K562 (cell line): ENCODE measurements around the gene TULP1. TPM values are rescaled to one million over a fixed set of nuclear protein-coding genes. Genes with fewer than 3 reads are reported as not detected.

Experiments
- ATAC-seq: fragments of 200-7000 bp; cut with Tn5 transposase; 3 replicates; pipeline ENCODE4 v1.9.1; 2020; ENCODE audit warnings: moderate library complexity
- BruUV-seq: library from RNA; stranded (reverse); fragments of 400-500 nt; replicated peaks from 2 replicates; lab custom pipeline; 2021; lab: Mats Ljungman, UMichigan
- CTCF ChIA-PET: fragments of 300-600 bp; formaldehyde crosslinking; extraction: SDS; loops from one replicate; lab custom pipeline; 2021; ENCODE audit warnings: low intra/inter-chr PET ratio; lab: Yijun Ruan, JAX
- POLR2A ChIA-PET: fragments of 300-600, 350-650 bp; sonication (Branson Sonifier 250); formaldehyde crosslinking; extraction: SDS; loops from one replicate; lab custom pipeline; 2021; ENCODE audit warnings: antibody characterized with exemption, inconsistent platforms; lab: Yijun Ruan, JAX
- DNase-seq, 4 experiments: peaks; one replicate each; pipeline versions ENCODE4 v3.0.0 to v3.0.0-alpha.2; 2011 to 2018; ENCODE audit warnings: low spot score in 3 of 4, mixed read lengths in 3 of 4; ENCODE audit errors: extremely low read depth in 1 of 4
- FAIRE-seq: peaks from 2 replicates; lab custom pipeline; 2011; peaks lifted over from hg19 to GRCh38; lab: Jason Lieb, UNC
- H2AFZ ChIP-seq: 2 replicates; pipeline ENCODE4 v1.6.0; 2011; ENCODE audit warnings: low read depth, low read length, control low read depth, inconsistent platforms
- H3K27ac ChIP-seq: fragments of 200-600 bp; 3 replicates; pipeline ENCODE4 v1.8.0; 2011; ENCODE audit warnings: low read depth, mild to moderate bottlenecking, control low read depth, inconsistent platforms, low read length, moderate library complexity, mixed read lengths; ENCODE audit errors: extremely low read depth
- H3K27me3 ChIP-seq, 2 experiments: fragments of 300-600 bp in 1 of 2; 2 replicates in 1 of 2; 3 replicates in 1 of 2; pipeline versions ENCODE4 v1.6.0 to v1.8.0; 2011; ENCODE audit warnings: inconsistent platforms in 2 of 2, low read length in 2 of 2, mild to moderate bottlenecking in 1 of 2, mixed read lengths in 1 of 2, moderate library complexity in 1 of 2; ENCODE audit not compliant: control insufficient read depth in 2 of 2, insufficient read depth in 2 of 2
- H3K36me3 ChIP-seq: fragments of 300-600 bp; 3 replicates; pipeline ENCODE4 v1.8.0; 2011; ENCODE audit warnings: mild to moderate bottlenecking, low read length, inconsistent platforms; ENCODE audit not compliant: control insufficient read depth, insufficient read depth
- H3K4me1 ChIP-seq, 2 experiments: fragments of 200-600 bp in 1 of 2; replicated peaks in 1 of 2; 2 replicates in 1 of 2; 3 replicates in 1 of 2; pipeline versions ENCODE4 v1.5.1 to v1.8.0; 2011; ENCODE audit warnings: inconsistent platforms in 2 of 2, low read length in 2 of 2, mild to moderate bottlenecking in 1 of 2, mixed read lengths in 1 of 2, moderate library complexity in 1 of 2; ENCODE audit not compliant: control insufficient read depth in 2 of 2, insufficient read depth in 2 of 2
- H3K4me2 ChIP-seq: 2 replicates; pipeline ENCODE4 v1.6.1; 2011; ENCODE audit warnings: low read length, control low read depth, inconsistent platforms, mixed read lengths; ENCODE audit not compliant: insufficient read depth
- H3K4me3 ChIP-seq: fragments of 200-600 bp; sonication (generic), shearing (Covaris generic); 2 replicates; pipeline ENCODE4 v1.5.1; 2016; ENCODE audit warnings: control low read depth, inconsistent platforms
- H3K79me2 ChIP-seq: fragments of 200-600 bp; 3 replicates; pipeline ENCODE4 v1.8.0; 2011; ENCODE audit warnings: low read length, inconsistent platforms; ENCODE audit not compliant: control insufficient read depth, insufficient read depth
- H3K9ac ChIP-seq, 2 experiments: 2 replicates each; pipeline versions ENCODE4 v1.6.0 to v1.6.1; 2011; ENCODE audit warnings: low read depth in 2 of 2, low read length in 2 of 2, control low read depth in 1 of 2, inconsistent platforms in 1 of 2, mild to moderate bottlenecking in 1 of 2, mixed read lengths in 1 of 2; ENCODE audit not compliant: insufficient read depth in 1 of 2
- H3K9me1 ChIP-seq: one replicate; pipeline ENCODE4 v1.6.0; 2011; ENCODE audit warnings: inconsistent platforms, mild to moderate bottlenecking, low read length, moderate library complexity; ENCODE audit not compliant: control insufficient read depth, insufficient read depth
- H3K9me3 ChIP-seq: replicated peaks from 2 replicates; pipeline ENCODE4 v1.5.1; 2011; ENCODE audit warnings: low read depth, low read length, inconsistent platforms; ENCODE audit not compliant: control insufficient read depth, insufficient read depth
- H4K20me1 ChIP-seq: replicated peaks from 2 replicates; pipeline ENCODE4 v1.6.1; 2011; ENCODE audit warnings: low read length, inconsistent platforms, mixed read lengths; ENCODE audit not compliant: control insufficient read depth, insufficient read depth
- ARID3A ChIP-seq: IDR thresholded peaks from 2 replicates; pipeline ENCODE4 v1.6.1; 2012; ENCODE audit warnings: low read depth, low read length, improper control_type of control experiment, borderline replicate concordance
- FIP1L1 ChIP-seq: fragments of 200-400 bp; formaldehyde crosslinking; IDR thresholded peaks from 2 replicates; pipeline ENCODE4 v1.6.1; 2018; ENCODE audit warnings: mild to moderate bottlenecking, low read depth, low read length; ENCODE audit not compliant: poor library complexity, severe bottlenecking
- JUN ChIP-seq, 2 experiments: sonication (generic) in 1 of 2; formaldehyde crosslinking in 1 of 2; IDR thresholded peaks; 2 replicates each; pipeline versions ENCODE4 v1.6.1 to v1.8.0; 2012 to 2022; ENCODE audit warnings: borderline replicate concordance in 2 of 2, mild to moderate bottlenecking in 2 of 2, improper control_type of control experiment in 1 of 2, low read depth in 1 of 2, low read length in 1 of 2, missing genetic modification reagents in 1 of 2
- LEF1 ChIP-seq: fragments of 450-650 bp; IDR thresholded peaks from 2 replicates; pipeline ENCODE4 v1.6.1; 2016; ENCODE audit warnings: mild to moderate bottlenecking
- MAFG ChIP-seq: fragments of 450-650 bp; conservative IDR thresholded peaks from 2 replicates; pipeline ENCODE4 v1.6.1; 2016; ENCODE audit warnings: missing genetic modification characterization, missing compliant biosample characterization
- MEF2D ChIP-seq: conservative IDR thresholded peaks from 2 replicates; pipeline ENCODE4 v1.6.1; 2016; ENCODE audit warnings: low read depth, missing genetic modification characterization, missing compliant biosample characterization
- SIN3A ChIP-seq, 2 experiments: fragments of 150-350 bp in 1 of 2; IDR thresholded peaks; 2 replicates each; pipeline ENCODE4 v1.6.1; 2011 to 2016; ENCODE audit warnings: borderline replicate concordance in 2 of 2, low read depth in 2 of 2, low read length in 2 of 2, mild to moderate bottlenecking in 2 of 2, moderate library complexity in 2 of 2; ENCODE audit not compliant: control insufficient read depth in 1 of 2
- ZC3H8 ChIP-seq: fragments of 450-650 bp; IDR thresholded peaks from 2 replicates; pipeline ENCODE4 v1.6.1; 2017
- ZNF143 ChIP-seq: sonication (generic); formaldehyde crosslinking; IDR thresholded peaks from 2 replicates; pipeline ENCODE4 v1.9.0; 2022; ENCODE audit warnings: mild to moderate bottlenecking, missing genetic modification reagents
- ZNF212 ChIP-seq: fragments of 450-650 bp; formaldehyde crosslinking; IDR thresholded peaks from 2 replicates; pipeline ENCODE4 v1.4.0; 2020; ENCODE audit warnings: mild to moderate bottlenecking
- ZNF76 ChIP-seq: fragments of 250-450 bp; sonication (Bioruptor Pico); IDR thresholded peaks from 2 replicates; pipeline ENCODE4 v1.4.0; 2020; ENCODE audit warnings: mild to moderate bottlenecking, moderate library complexity, borderline replicate concordance
- WGBS: fragments of 100-300 bp; shearing (Covaris generic); methylation state at CpG from one replicate; pipeline ENCODE4 v1.1.6; 2016; ENCODE audit warnings: low coverage, mixed read lengths; ENCODE audit not compliant: insufficient coverage; ENCODE audit errors: missing lambda C conversion rate; 5-methylcytosine and 5-hydroxymethylcytosine counted together
- in situ Hi-C: fragments of 300-500 bp; cut with MboI; formaldehyde crosslinking; loops from 4 replicates; pipeline ENCODE4 v1.15.0; 2018; ENCODE audit warnings: inconsistent platforms, mixed read lengths
- intact Hi-C: fragments of 100-400 bp; cut with micrococcal nuclease; formaldehyde crosslinking; loops from 2 replicates; pipeline ENCODE4 v1.14.2; 2022
- polyA plus RNA-seq, 8 experiments: library from polyadenylated mRNA; depleted of rRNA in 4 of 8; stranded (reverse) in 5 of 8; unstranded in 3 of 8; fragments of >200 nt; fragmentation: Nextera tagmentation in 2 of 8; fragmentation: Illumina TruSeq in 1 of 8; extraction: Ambion mirVana in 2 of 8; extraction: Trizol in 1 of 8; gene quantifications; 2 replicates each; pipeline versions ENCODE4 v1.2.1 to v1.2.3, GENCODE V29; 2011 to 2014; ENCODE audit warnings: inconsistent platforms in 1 of 8, missing spikeins in 1 of 8
- total RNA-seq, 7 experiments: library from RNA; depleted of rRNA in 6 of 7; stranded (reverse); fragments of >200 nt in 6 of 7; fragmentation: Illumina TruSeq in 2 of 7; extraction: Trizol in 2 of 7; gene quantifications; 2 replicates each; pipeline versions ENCODE4 v1.2.1 to v1.2.3, GENCODE V29; 2011 to 2021; ENCODE audit warnings: low replicate concordance in 1 of 7
- TF ChIP-seq, protein P1 (sequence below): fragments of 250-450 bp; sonication (Bioruptor Pico); IDR thresholded peaks from 2 replicates; pipeline ENCODE4 v1.8.0; 2022; ENCODE audit warnings: moderate library complexity, mild to moderate bottlenecking, inconsistent platforms
- TF ChIP-seq, protein P2 (sequence below): sonication (generic); formaldehyde crosslinking; IDR thresholded peaks from 2 replicates; pipeline ENCODE4 v1.8.0; 2022; ENCODE audit warnings: mild to moderate bottlenecking, missing genetic modification reagents

TULP1 gene
- total and polyA plus RNA-seq, 9 of the 15 experiments (the other 6 are each of a cell fraction or from before 2014, with no cell fraction given) = 0.06 to 0.17 (median 0.09) TPM; not detected in 6

DNA sequence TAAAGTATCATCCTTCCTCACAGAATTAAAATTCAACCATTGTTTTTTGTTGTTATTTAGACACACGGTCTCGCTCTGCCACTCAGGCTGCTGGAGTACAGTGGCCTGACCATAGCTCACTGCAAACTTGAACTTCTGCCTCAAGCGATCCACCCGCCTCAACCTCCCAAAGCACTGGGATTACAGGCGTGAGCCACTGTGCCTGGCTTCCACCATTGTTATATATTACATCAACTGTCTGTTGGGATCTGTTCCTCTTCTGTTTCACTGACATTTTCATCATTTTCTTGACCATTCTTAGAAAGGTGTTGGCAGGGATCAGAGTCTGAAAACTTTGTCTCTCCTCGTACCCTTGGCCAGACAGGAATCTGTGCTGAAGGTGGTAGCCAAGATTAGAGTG, 21.3 kb upstream of the TULP1 start (continued):
- no peak for TF ChIP-seq ARID3A
- no peak for TF ChIP-seq ZC3H8
- no peak for TF ChIP-seq FIP1L1
- TF ChIP-seq ZNF143 (CRISPR knock-in tag) = no peak
- no peak for TF ChIP-seq LEF1
- TF ChIP-seq, protein P1, sequence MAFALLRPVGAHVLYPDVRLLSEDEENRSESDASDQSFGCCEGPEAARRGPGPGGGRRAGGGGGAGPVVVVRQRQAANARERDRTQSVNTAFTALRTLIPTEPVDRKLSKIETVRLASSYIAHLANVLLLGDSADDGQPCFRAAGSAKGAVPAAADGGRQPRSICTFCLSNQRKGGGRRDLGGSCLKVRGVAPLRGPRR (CRISPR knock-in tag) = no peak

DNA sequence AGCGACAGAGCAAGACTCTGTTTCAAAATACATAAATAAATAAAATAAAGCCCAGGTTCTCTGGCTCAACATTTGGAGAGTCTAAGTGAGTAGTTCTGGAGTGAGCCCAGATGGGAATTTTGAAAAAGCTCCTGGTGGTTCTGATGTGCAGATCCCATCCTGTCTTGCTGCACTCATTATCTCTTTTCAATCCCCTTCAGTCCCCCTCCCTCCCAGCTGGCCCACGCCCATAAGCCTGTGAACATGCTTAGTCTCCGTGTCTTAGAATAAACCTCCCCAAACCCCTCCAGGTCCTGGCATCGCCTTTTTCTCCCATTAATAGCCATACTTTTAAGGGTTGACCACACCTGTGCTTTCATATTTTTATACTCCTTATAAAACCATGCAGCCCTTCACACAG, 19.4 kb upstream of the TULP1 start:
- DNase-seq = no peak
- Histone ChIP-seq H2AFZ (no peak overlapping the region), H4K20me1 (no peaks in the 10 kb centered on the region), H3K9ac (no peak overlapping the region), H3K27ac (no peak overlapping the region), H3K36me3 (no peaks in the 10 kb centered on the region), H3K9me3 (no peaks in the 10 kb centered on the region), H3K9me1 (peaks cover 3% of the 10 kb centered on the region), H3K4me3 (no peak overlapping the region), H3K4me1 (no peaks in the 10 kb centered on the region)
- POLR2A ChIA-PET = no interaction called here
- in situ Hi-C loops = no loop called here
- WGBS = 0% methylated on average over 4 of the region's 4 CpGs
- no peak for ATAC-seq
- intact Hi-C loops = no loop called here
- no peak for FAIRE-seq
- TF ChIP-seq ZNF212 (no peak), MAFG (tag) (no peak), SIN3A (IDR thresholded peaks at IDR 0.05; ENCODE audit: borderline replicate concordance in 2 of 2, control insufficient read depth in 1 of 2, low read depth in 2 of 2, low read length in 2 of 2) (no peak), ZNF76 (no peak), MEF2D (tag) (no peak), JUN (IDR thresholded peaks at IDR 0.05; ENCODE audit: borderline replicate concordance, low read depth, low read length) (no peak), JUN (CRISPR knock-in tag; IDR thresholded peaks at IDR 0.05; ENCODE audit: borderline replicate concordance) (no peak)
- TF ChIP-seq, protein P2, sequence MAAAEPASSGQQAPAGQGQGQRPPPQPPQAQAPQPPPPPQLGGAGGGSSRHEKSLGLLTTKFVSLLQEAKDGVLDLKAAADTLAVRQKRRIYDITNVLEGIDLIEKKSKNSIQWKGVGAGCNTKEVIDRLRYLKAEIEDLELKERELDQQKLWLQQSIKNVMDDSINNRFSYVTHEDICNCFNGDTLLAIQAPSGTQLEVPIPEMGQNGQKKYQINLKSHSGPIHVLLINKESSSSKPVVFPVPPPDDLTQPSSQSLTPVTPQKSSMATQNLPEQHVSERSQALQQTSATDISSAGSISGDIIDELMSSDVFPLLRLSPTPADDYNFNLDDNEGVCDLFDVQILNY (CRISPR knock-in tag) = no peak
- TF ChIP-seq, all 486 proteins: peak for 0
- Histone ChIP-seq H3K4me2 (no peak overlapping the region), H3K79me2 (no peaks in the 10 kb centered on the region), H3K27me3 (peaks cover 30 to 54% of the 10 kb centered on the region in 2 experiments; a peak in 4 of 5 replicates)
- no TSS peak for BruUV-seq
- CTCF ChIA-PET = no interaction called here
